KMS-11 (cell line): ENCODE data around the gene PEX6.
"Not testable (repeated sequence)": the region's sequence is repeated elsewhere in the genome, so short reads cannot be mapped to it uniquely, and the experiment has no call there.

Source experiments
- H2AFZ ChIP-seq: fragments of 200-600 bp; sonication (generic); 2 replicates; pipeline ENCODE4 v1.6.1; 2016; ENCODE audit warnings: antibody characterized with exemption, mixed run types, low read depth
- H3K27ac ChIP-seq: fragments of 200-600 bp; sonication (generic); 2 replicates; pipeline ENCODE4 v1.6.1; 2016; ENCODE audit warnings: mild to moderate bottlenecking, mixed run types
- H3K27me3 ChIP-seq: fragments of 200-600 bp; sonication (generic); 2 replicates; pipeline ENCODE4 v1.6.1; 2017; ENCODE audit warnings: mild to moderate bottlenecking, low read depth, mixed run types, moderate library complexity; ENCODE audit not compliant: insufficient read depth
- H3K36me3 ChIP-seq: fragments of 200-600 bp; sonication (generic); 2 replicates; pipeline ENCODE4 v1.6.1; 2017; ENCODE audit warnings: mild to moderate bottlenecking, mixed run types; ENCODE audit not compliant: insufficient read depth
- H3K4me1 ChIP-seq: fragments of 200-600 bp; sonication (generic); 2 replicates; pipeline ENCODE4 v1.6.1; 2016; ENCODE audit warnings: mild to moderate bottlenecking, low read depth, mixed run types; ENCODE audit not compliant: poor library complexity, severe bottlenecking
- H3K4me2 ChIP-seq: fragments of 200-600 bp; sonication (generic); 2 replicates; pipeline ENCODE4 v1.7.0; 2016; ENCODE audit warnings: mild to moderate bottlenecking, mixed run types
- H3K4me3 ChIP-seq: fragments of 200-600 bp; sonication (generic); IDR thresholded peaks from 2 replicates; pipeline ENCODE4 v1.6.1; 2017; ENCODE audit warnings: low read depth, low read length, mixed read lengths; ENCODE audit not compliant: insufficient read depth
- H3K79me2 ChIP-seq: fragments of 200-600 bp; sonication (generic); 2 replicates; pipeline ENCODE4 v1.6.1; 2016; ENCODE audit warnings: low read depth, mixed run types; ENCODE audit not compliant: insufficient read depth
- H3K9ac ChIP-seq: fragments of 200-600 bp; sonication (generic); 2 replicates; pipeline ENCODE4 v1.6.1; 2016; ENCODE audit warnings: mild to moderate bottlenecking, mixed run types
- H4K20me1 ChIP-seq: fragments of 200-600 bp; sonication (generic); 2 replicates; pipeline ENCODE4 v1.6.1; 2016; ENCODE audit warnings: mild to moderate bottlenecking, mixed run types; ENCODE audit not compliant: insufficient read depth
- CTCF ChIP-seq: fragments of 200-600 bp; sonication (generic); conservative IDR thresholded peaks from 2 replicates; pipeline ENCODE4 v1.6.1; 2017; ENCODE audit warnings: low read depth, mild to moderate bottlenecking, antibody characterized with exemption, low read length, moderate library complexity, mixed read lengths

Gene PEX6

GRCh38 chr6:43007126-43007525 is 28.1 kb upstream of the PEX6 start:
- no peak overlapping the region for H3K4me2 ChIP-seq
- no peaks in the 10 kb centered on the region for H4K20me1 ChIP-seq
- no peak overlapping the region for H3K9ac ChIP-seq
- no peaks in the 10 kb centered on the region for H3K36me3 ChIP-seq
- no peak overlapping the region for H3K27ac ChIP-seq
- H3K4me3 ChIP-seq = no peak overlapping the region
- H2AFZ ChIP-seq = no peak overlapping the region
- no peaks in the 10 kb centered on the region for H3K79me2 ChIP-seq
- no peaks in the 10 kb centered on the region for H3K27me3 ChIP-seq
- TF ChIP-seq CTCF = no peak
- no peaks in the 10 kb centered on the region for H3K4me1 ChIP-seq

GRCh38 chr6:43006251-43006650 is 27.3 kb upstream of the PEX6 start:
- no peak overlapping the region for H3K4me3 ChIP-seq
- H3K36me3 ChIP-seq = no peaks in the 10 kb centered on the region
- H2AFZ ChIP-seq = no peak overlapping the region
- no peak for TF ChIP-seq CTCF
- no peaks in the 10 kb centered on the region for H4K20me1 ChIP-seq
- H3K9ac ChIP-seq = no peak overlapping the region
- no peaks in the 10 kb centered on the region for H3K79me2 ChIP-seq
- H3K4me2 ChIP-seq = no peak overlapping the region
- no peak overlapping the region for H3K27ac ChIP-seq
- no peaks in the 10 kb centered on the region for H3K27me3 ChIP-seq
- no peaks in the 10 kb centered on the region for H3K4me1 ChIP-seq

GRCh38 chr6:43005844-43006243 is 26.9 kb upstream of the PEX6 start:
- TF ChIP-seq CTCF = no peak
- H4K20me1 ChIP-seq = no peaks in the 10 kb centered on the region
- H3K27ac ChIP-seq = no peak overlapping the region
- no peaks in the 10 kb centered on the region for H3K27me3 ChIP-seq
- no peak overlapping the region for H3K9ac ChIP-seq
- no peaks in the 10 kb centered on the region for H3K36me3 ChIP-seq
- no peak overlapping the region for H2AFZ ChIP-seq
- no peaks in the 10 kb centered on the region for H3K79me2 ChIP-seq
- no peak overlapping the region for H3K4me2 ChIP-seq
- no peaks in the 10 kb centered on the region for H3K4me1 ChIP-seq
- H3K4me3 ChIP-seq = no peak overlapping the region

- H3K4me3 ChIP-seq = no peak overlapping the region
Observed at GRCh38 chr6:43001843-43002242, 22.9 kb upstream of the PEX6 start.

GRCh38 chr6:42998205-42998604 is 19.2 kb upstream of the PEX6 start:
- not testable (repeated sequence) for H3K4me3 ChIP-seq, H3K4me1 ChIP-seq, H4K20me1 ChIP-seq, H3K36me3 ChIP-seq, H3K27ac ChIP-seq, H3K9ac ChIP-seq, H3K27me3 ChIP-seq, H3K4me2 ChIP-seq, H3K79me2 ChIP-seq, H2AFZ ChIP-seq

More at GRCh38 chr6:43001843-43002242, 22.9 kb upstream of the PEX6 start:
- Histone ChIP-seq H3K27ac (no peak overlapping the region), H2AFZ (no peak overlapping the region), H3K79me2 (no peaks in the 10 kb centered on the region), H3K36me3 (no peaks in the 10 kb centered on the region), H3K4me1 (no peaks in the 10 kb centered on the region), H3K9ac (no peak overlapping the region), H3K27me3 (no peaks in the 10 kb centered on the region), H3K4me2 (no peak overlapping the region), H4K20me1 (no peaks in the 10 kb centered on the region)
- no peak for TF ChIP-seq CTCF
